Measurements from ENCODE around the gene NOB1.

NOB1 gene

GRCh38 chr16:69721441-69721957 is 33.2 kb downstream of the NOB1 start:
- DNase-seq (ENCODE audit: low read depth in 1 of 2, low spot score in 1 of 2) = no peak

GRCh38 chr16:69720822-69721430 is 33.8 kb downstream of the NOB1 start:
- no peak for DNase-seq (ENCODE audit: low read depth in 1 of 2, low spot score in 1 of 2)

GRCh38 chr16:69718111-69718764 is 36.5 kb downstream of the NOB1 start:
- DNase-seq (ENCODE audit: low read depth in 1 of 2, low spot score in 1 of 2) = no peak

GRCh38 chr16:69717066-69717465 is 37.7 kb downstream of the NOB1 start:
- no peak for DNase-seq (ENCODE audit: low read depth in 1 of 2, low spot score in 1 of 2)

- no peak for DNase-seq (ENCODE audit: low read depth in 1 of 2, low spot score in 1 of 2)
Measured at GRCh38 chr16:69712914-69713581, 41.7 kb downstream of the NOB1 start.

- no peak for DNase-seq (ENCODE audit: low read depth in 1 of 2, low spot score in 1 of 2)
Measured at GRCh38 chr16:69712277-69712676, 42.4 kb downstream of the NOB1 start.

GRCh38 chr16:69711115-69711740 is 43.5 kb downstream of the NOB1 start:
- DNase-seq (ENCODE audit: low read depth in 1 of 2, low spot score in 1 of 2) = no peak

GRCh38 chr16:69709456-69710084 is 45.2 kb downstream of the NOB1 start:
- DNase-seq (ENCODE audit: low read depth in 1 of 2, low spot score in 1 of 2) = no peak

- DNase-seq (ENCODE audit: low read depth in 1 of 2, low spot score in 1 of 2) = no peak
Measured at GRCh38 chr16:69707920-69708683, 46.6 kb downstream of the NOB1 start.

- DNase-seq (ENCODE audit: low read depth in 1 of 2, low spot score in 1 of 2) = no peak
Measured at GRCh38 chr16:69706975-69707340, 47.8 kb downstream of the NOB1 start.

GRCh38 chr16:69706256-69706974 is 48.3 kb downstream of the NOB1 start:
- DNase-seq (ENCODE audit: low read depth in 1 of 2, low spot score in 1 of 2) = no peak

- no peak for DNase-seq (ENCODE audit: low read depth in 1 of 2, low spot score in 1 of 2)
Measured at GRCh38 chr16:69703638-69704037, 51.1 kb downstream of the NOB1 start.

GRCh38 chr16:69701866-69702265 is 52.9 kb downstream of the NOB1 start:
- DNase-seq (ENCODE audit: low read depth in 1 of 2, low spot score in 1 of 2) = no peak

GRCh38 chr16:69701452-69701851 is 53.3 kb downstream of the NOB1 start:
- DNase-seq (ENCODE audit: low read depth in 1 of 2, low spot score in 1 of 2) = no peak

GRCh38 chr16:69699915-69700314 is 54.8 kb downstream of the NOB1 start:
- DNase-seq (ENCODE audit: low read depth in 1 of 2, low spot score in 1 of 2) = no peak

- no peak for DNase-seq (ENCODE audit: low read depth in 1 of 2, low spot score in 1 of 2)
Measured at GRCh38 chr16:69698404-69698803, 56.3 kb downstream of the NOB1 start.

- DNase-seq (ENCODE audit: low read depth in 1 of 2, low spot score in 1 of 2) = no peak
Measured at GRCh38 chr16:69693916-69694315, 60.8 kb downstream of the NOB1 start.

- no peak for DNase-seq (ENCODE audit: low read depth in 1 of 2, low spot score in 1 of 2)
Measured at GRCh38 chr16:69691980-69692911, 62.5 kb downstream of the NOB1 start.

Measured in stimulated activated CD4-positive, alpha-beta T cell treated with anti-CD3 and anti-CD28 coated beads, Interleukin-15, amount 100 ng/mL, for 1 hour (primary cell).